GM18868 (cell line): ENCODE data around the gene TTLL1.
"Not testable (repeated sequence)": the region's sequence is repeated elsewhere in the genome, so short reads cannot be mapped to it uniquely, and the experiment has no call there.

Experiments
- ATAC-seq: cut with Tn5 transposase; IDR thresholded peaks from one replicate; pipeline ENCODE4 v1.9.1; 2021; ENCODE audit warnings: mild to moderate bottlenecking, moderate library complexity; ENCODE audit not compliant: unreplicated experiment

TTLL1 gene

GRCh38 chr22:43110444-43110926, 21.3 kb upstream of the TTLL1 start, which contains the start of gene BIK:
BIK (plus strand) TSS chr22:43110750; CDS start chr22:43124023, 13,273 bp downstream.
- no peak for ATAC-seq

- ATAC-seq: no peak
Measured at GRCh38 chr22:43109921-43110443, 20.8 kb upstream of the TTLL1 start.

GRCh38 chr22:43109511-43109910, 20.3 kb upstream of the TTLL1 start:
- no peak for ATAC-seq

GRCh38 chr22:43106302-43106701, 17.1 kb upstream of the TTLL1 start:
- ATAC-seq: no peak

GRCh38 chr22:43104950-43105349, 15.8 kb upstream of the TTLL1 start:
- ATAC-seq: not testable (repeated sequence)

GRCh38 chr22:43104056-43104625, 14.9 kb upstream of the TTLL1 start:
- not testable (repeated sequence) for ATAC-seq

- no peak for ATAC-seq
Measured at GRCh38 chr22:43101306-43101705, 12.1 kb upstream of the TTLL1 start.

- ATAC-seq: no peak
Measured at GRCh38 chr22:43100225-43100624, 11.0 kb upstream of the TTLL1 start.

- no peak for ATAC-seq
Measured at GRCh38 chr22:43099095-43099494, 9.9 kb upstream of the TTLL1 start.

GRCh38 chr22:43098356-43098755, 9.2 kb upstream of the TTLL1 start:
- no peak for ATAC-seq

GRCh38 chr22:43096420-43096819, 7.2 kb upstream of the TTLL1 start:
- no peak for ATAC-seq

- ATAC-seq: no peak
Measured at GRCh38 chr22:43094551-43094950, 5.4 kb upstream of the TTLL1 start.

- no peak for ATAC-seq
Measured at GRCh38 chr22:43094085-43094484, 4.9 kb upstream of the TTLL1 start.

- ATAC-seq: no peak
Measured at GRCh38 chr22:43092085-43092484, 2.9 kb upstream of the TTLL1 start.

GRCh38 chr22:43090130-43090789, 1.1 kb upstream of the TTLL1 start:
- ATAC-seq: no peak

GRCh38 chr22:43088627-43088983, 586 bp downstream of the TTLL1 start:
- ATAC-seq: no peak

GRCh38 chr22:43085658-43086606, 3.3 kb downstream of the TTLL1 start:
- ATAC-seq: no peak

GRCh38 chr22:43081968-43082367, 7.2 kb downstream of the TTLL1 start:
- ATAC-seq: no peak

GRCh38 chr22:43080616-43081015, 8.6 kb downstream of the TTLL1 start:
- ATAC-seq: no peak

GRCh38 chr22:43079742-43080141, 9.4 kb downstream of the TTLL1 start:
- ATAC-seq: no peak

- ATAC-seq: no peak
Measured at GRCh38 chr22:43078522-43078921, 10.7 kb downstream of the TTLL1 start.
